A673 (cell line): Measurements from ENCODE around the gene KCNK16. TPM values are rescaled to one million over a fixed set of nuclear protein-coding genes. Genes with fewer than 3 reads are reported as not detected.

ENCODE experiments used
- BruUV-seq: library from RNA; stranded (reverse); fragments of 400-500 nt; replicated peaks from 2 replicates; lab custom pipeline; 2021; lab: Mats Ljungman, UMichigan
- CTCF ChIA-PET: fragments of 300-600 bp; sonication (Branson Sonifier 250); formaldehyde crosslinking; loops from one replicate; lab custom pipeline; 2022; ENCODE audit warnings: antibody characterized with exemption; lab: Charles Lee
- POLR2A ChIA-PET: fragments of 300-600 bp; sonication (Branson Sonifier 250); formaldehyde crosslinking; loops from one replicate; lab custom pipeline; 2022; ENCODE audit warnings: antibody characterized with exemption; ENCODE audit not compliant: low non-redundant PET; lab: Charles Lee
- DNase-seq: peaks from one replicate; pipeline ENCODE4 v3.0.0-alpha.2; 2015; ENCODE audit warnings: low spot score
- H3K27ac ChIP-seq: fragments of 200-600 bp; sonication (generic); 2 replicates; pipeline ENCODE4 v1.5.1; 2016; ENCODE audit warnings: mixed run types, low read depth, mild to moderate bottlenecking, mixed read lengths, antibody characterized with exemption, low read length; ENCODE audit not compliant: poor library complexity, severe bottlenecking
- H3K27me3 ChIP-seq: fragments of 200-600 bp; sonication (generic); replicated peaks from 2 replicates; pipeline ENCODE4 v1.6.1; 2017; ENCODE audit warnings: mixed run types, low read depth, mild to moderate bottlenecking, mixed read lengths, antibody characterized with exemption, low read length; ENCODE audit not compliant: insufficient read depth, poor library complexity
- H3K36me3 ChIP-seq: fragments of 200-600 bp; sonication (generic); 2 replicates; pipeline ENCODE4 v1.6.1; 2016; ENCODE audit warnings: mixed run types, mild to moderate bottlenecking, mixed read lengths, antibody characterized with exemption, low read length; ENCODE audit not compliant: insufficient read depth, poor library complexity, severe bottlenecking
- H3K4me1 ChIP-seq: fragments of 200-600 bp; sonication (generic); 2 replicates; pipeline ENCODE4 v1.6.1; 2017; ENCODE audit warnings: mixed run types, mild to moderate bottlenecking, mixed read lengths, antibody characterized with exemption, low read length; ENCODE audit not compliant: insufficient read depth, poor library complexity, severe bottlenecking
- H3K4me3 ChIP-seq: fragments of 200-600 bp; sonication (generic); 2 replicates; pipeline ENCODE4 v1.5.1; 2016; ENCODE audit warnings: low read depth, mixed run types, mild to moderate bottlenecking, mixed read lengths, low read length; ENCODE audit not compliant: poor library complexity, severe bottlenecking
- H3K9me3 ChIP-seq: fragments of 200-600 bp; sonication (generic); 2 replicates; pipeline ENCODE4 v1.6.1; 2016; ENCODE audit warnings: mixed run types, low read depth, mild to moderate bottlenecking, mixed read lengths, antibody characterized with exemption, low read length; ENCODE audit not compliant: poor library complexity, severe bottlenecking
- EZH2 ChIP-seq: fragments of 200-600 bp; sonication (generic); IDR thresholded peaks from 2 replicates; pipeline ENCODE4 v1.6.1; 2017; ENCODE audit warnings: borderline replicate concordance, low read depth, mild to moderate bottlenecking, mixed read lengths, antibody characterized with exemption, low read length; ENCODE audit not compliant: poor library complexity, severe bottlenecking
- intact Hi-C: fragments of 100-400 bp; cut with micrococcal nuclease; formaldehyde crosslinking; loops from one replicate; pipeline ENCODE4 v1.10.0; 2022; ENCODE audit not compliant: unreplicated experiment
- total RNA-seq: library from RNA; stranded (reverse); gene quantifications from 2 replicates; pipeline ENCODE4 v1.2.3, GENCODE V29; 2021
- TF ChIP-seq, protein P1 (sequence below): fragments of 300-800, 200-600 bp; sonication (generic); conservative IDR thresholded peaks from 2 replicates; pipeline ENCODE4 v1.5.1; 2017; ENCODE audit warnings: low read depth, mild to moderate bottlenecking, antibody characterized with exemption, low read length, moderate library complexity, mixed read lengths

Gene KCNK16
- total RNA-seq, 1 experiment from 2014 or later, result not detected

- BruUV-seq, result no TSS peak
- no peak for DNase-seq
- CTCF ChIA-PET, result no interaction called here
- Histone ChIP-seq H3K27me3 (no peaks in the 10 kb centered on the region), H3K4me3 (no peak overlapping the region), H3K36me3 (no peaks in the 10 kb centered on the region), H3K4me1 (peaks cover 20% of the 10 kb centered on the region), H3K27ac (no peak overlapping the region), H3K9me3 (no peaks in the 10 kb centered on the region)
- intact Hi-C loops, result loop anchor here (5.0 to 10.0 kb wide), 6 partner anchors 622 to 1704 kb away; partner anchors contain the start of gene LRFN2
- POLR2A ChIA-PET, result no interaction called here
- TF ChIP-seq, protein P1, sequence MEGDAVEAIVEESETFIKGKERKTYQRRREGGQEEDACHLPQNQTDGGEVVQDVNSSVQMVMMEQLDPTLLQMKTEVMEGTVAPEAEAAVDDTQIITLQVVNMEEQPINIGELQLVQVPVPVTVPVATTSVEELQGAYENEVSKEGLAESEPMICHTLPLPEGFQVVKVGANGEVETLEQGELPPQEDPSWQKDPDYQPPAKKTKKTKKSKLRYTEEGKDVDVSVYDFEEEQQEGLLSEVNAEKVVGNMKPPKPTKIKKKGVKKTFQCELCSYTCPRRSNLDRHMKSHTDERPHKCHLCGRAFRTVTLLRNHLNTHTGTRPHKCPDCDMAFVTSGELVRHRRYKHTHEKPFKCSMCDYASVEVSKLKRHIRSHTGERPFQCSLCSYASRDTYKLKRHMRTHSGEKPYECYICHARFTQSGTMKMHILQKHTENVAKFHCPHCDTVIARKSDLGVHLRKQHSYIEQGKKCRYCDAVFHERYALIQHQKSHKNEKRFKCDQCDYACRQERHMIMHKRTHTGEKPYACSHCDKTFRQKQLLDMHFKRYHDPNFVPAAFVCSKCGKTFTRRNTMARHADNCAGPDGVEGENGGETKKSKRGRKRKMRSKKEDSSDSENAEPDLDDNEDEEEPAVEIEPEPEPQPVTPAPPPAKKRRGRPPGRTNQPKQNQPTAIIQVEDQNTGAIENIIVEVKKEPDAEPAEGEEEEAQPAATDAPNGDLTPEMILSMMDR, result no peak
- TF ChIP-seq EZH2, result no peak
These were observed 37.9 kb upstream of the KCNK16 start for GRCh38 chr6:39360378-39360777.

DNA sequence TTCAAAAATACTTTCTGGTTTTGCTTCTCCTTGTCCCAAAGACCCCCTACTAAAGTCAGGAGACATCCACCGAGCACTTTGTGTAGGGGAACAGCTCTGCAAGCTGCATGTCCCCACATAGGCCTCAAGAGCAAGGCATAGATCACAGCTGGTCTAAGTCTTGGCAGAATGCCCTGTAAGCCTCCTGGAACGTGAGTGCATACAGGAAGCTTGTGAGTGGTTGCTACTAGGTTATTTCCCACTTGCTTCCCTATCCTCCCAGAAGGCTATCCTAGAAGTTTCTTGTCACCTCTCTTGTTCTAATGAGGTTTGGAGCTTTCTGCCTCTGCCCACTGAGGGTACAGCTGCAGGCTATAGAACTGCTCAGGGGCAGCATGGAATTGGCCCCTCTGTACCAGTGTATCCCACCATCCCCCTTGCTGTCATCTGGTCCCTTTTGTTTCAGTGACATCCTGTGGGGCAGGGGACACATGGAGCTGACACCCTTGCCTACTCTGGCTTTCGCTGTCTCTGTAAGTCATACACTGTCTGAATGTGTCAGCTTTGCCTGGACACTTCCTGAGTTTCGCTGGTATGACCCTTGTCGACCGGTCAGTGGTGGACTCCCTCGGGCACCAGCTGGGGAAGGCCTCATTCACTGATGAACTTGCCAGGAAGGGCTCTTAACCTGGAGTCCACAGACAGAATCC is 35.6 kb upstream of the KCNK16 start:
- CTCF ChIA-PET, result no interaction called here

GRCh38 chr6:39353698-39354315 is 31.3 kb upstream of the KCNK16 start:
- no peaks in the 10 kb centered on the region for H3K36me3 ChIP-seq
- H3K4me1 ChIP-seq, result peaks cover 7% of the 10 kb centered on the region
- BruUV-seq, result no TSS peak
- no peaks in the 10 kb centered on the region for H3K27me3 ChIP-seq
- H3K27ac ChIP-seq, result no peak overlapping the region
- no peaks in the 10 kb centered on the region for H3K9me3 ChIP-seq
- H3K4me3 ChIP-seq, result no peak overlapping the region
- no peak for DNase-seq
- ChIA-PET POLR2A (no interaction called here), CTCF (no interaction called here)
- TF ChIP-seq, protein P1, result no peak
- TF ChIP-seq EZH2, result no peak
- intact Hi-C loops, result no loop called here

More for the DNA sequence above, 35.6 kb upstream of the KCNK16 start:
- TF ChIP-seq, protein P1, result no peak
- no peak for TF ChIP-seq EZH2
- Histone ChIP-seq H3K36me3 (no peaks in the 10 kb centered on the region), H3K4me1 (peaks cover 18% of the 10 kb centered on the region), H3K27me3 (no peaks in the 10 kb centered on the region), H3K9me3 (no peaks in the 10 kb centered on the region), H3K27ac (no peak overlapping the region), H3K4me3 (no peak overlapping the region)
- intact Hi-C loops, result no loop called here
- DNase-seq, result peak; percentile 74
- POLR2A ChIA-PET, result interaction anchor here (0.5 kb wide), 2 partner anchors 26 to 1900 kb away, joined by 3 to 4 read pairs; no protein-coding TSS in a partner anchor
- no TSS peak for BruUV-seq
